ENCODE data around the gene TUBGCP3.

- no peak for TF ChIP-seq POLR2A (IDR thresholded peaks at IDR 0.05)
- TF ChIP-seq CTCF (IDR thresholded peaks at IDR 0.05) = no peak
- TF ChIP-seq EP300 (IDR thresholded peaks at IDR 0.05) = no peak
Observed at GRCh38 chr13:112554214-112554850, 33.6 kb downstream of the TUBGCP3 start.

Measured in tibial nerve (tissue), 4 donors.